Measurements from ENCODE around the gene RUSF1.

DNA sequence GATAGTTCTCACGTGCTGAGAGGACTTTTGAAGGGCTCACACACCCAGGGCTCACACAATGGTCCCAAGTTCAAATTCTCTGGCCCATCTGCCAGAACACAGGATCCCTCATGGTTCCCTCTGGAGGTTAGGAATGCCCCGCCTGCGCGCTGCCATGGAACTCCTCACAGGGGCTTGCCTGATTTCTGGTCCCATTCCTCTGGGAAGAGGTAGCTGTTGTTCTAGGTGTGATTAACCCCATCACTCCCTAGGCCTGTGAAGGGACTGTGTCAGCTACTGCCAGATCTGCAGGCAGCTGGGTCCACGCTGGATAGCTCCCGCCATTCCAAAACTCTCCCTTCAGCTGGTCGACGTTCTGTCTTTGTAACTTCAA lies 51.2 kb downstream of the RUSF1 start:
- TF ChIP-seq, protein P1, sequence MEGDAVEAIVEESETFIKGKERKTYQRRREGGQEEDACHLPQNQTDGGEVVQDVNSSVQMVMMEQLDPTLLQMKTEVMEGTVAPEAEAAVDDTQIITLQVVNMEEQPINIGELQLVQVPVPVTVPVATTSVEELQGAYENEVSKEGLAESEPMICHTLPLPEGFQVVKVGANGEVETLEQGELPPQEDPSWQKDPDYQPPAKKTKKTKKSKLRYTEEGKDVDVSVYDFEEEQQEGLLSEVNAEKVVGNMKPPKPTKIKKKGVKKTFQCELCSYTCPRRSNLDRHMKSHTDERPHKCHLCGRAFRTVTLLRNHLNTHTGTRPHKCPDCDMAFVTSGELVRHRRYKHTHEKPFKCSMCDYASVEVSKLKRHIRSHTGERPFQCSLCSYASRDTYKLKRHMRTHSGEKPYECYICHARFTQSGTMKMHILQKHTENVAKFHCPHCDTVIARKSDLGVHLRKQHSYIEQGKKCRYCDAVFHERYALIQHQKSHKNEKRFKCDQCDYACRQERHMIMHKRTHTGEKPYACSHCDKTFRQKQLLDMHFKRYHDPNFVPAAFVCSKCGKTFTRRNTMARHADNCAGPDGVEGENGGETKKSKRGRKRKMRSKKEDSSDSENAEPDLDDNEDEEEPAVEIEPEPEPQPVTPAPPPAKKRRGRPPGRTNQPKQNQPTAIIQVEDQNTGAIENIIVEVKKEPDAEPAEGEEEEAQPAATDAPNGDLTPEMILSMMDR (IDR thresholded peaks at IDR 0.05) = no peak
- TF ChIP-seq POLR2A (IDR thresholded peaks at IDR 0.05) = no peak

All from adrenal gland (tissue), 5 donors.